A673 (cell line): ENCODE measurements around the gene ITPR2. TPM values are rescaled to one million over a fixed set of nuclear protein-coding genes. Genes with fewer than 3 reads are reported as not detected.

ENCODE experiments used
- BruUV-seq: library from RNA; stranded (reverse); fragments of 400-500 nt; replicated peaks from 2 replicates; lab custom pipeline; 2021; lab: Mats Ljungman, UMichigan
- CTCF ChIA-PET: fragments of 300-600 bp; sonication (Branson Sonifier 250); formaldehyde crosslinking; loops from one replicate; lab custom pipeline; 2022; ENCODE audit warnings: antibody characterized with exemption; lab: Charles Lee
- POLR2A ChIA-PET: fragments of 300-600 bp; sonication (Branson Sonifier 250); formaldehyde crosslinking; loops from one replicate; lab custom pipeline; 2022; ENCODE audit warnings: antibody characterized with exemption; ENCODE audit not compliant: low non-redundant PET; lab: Charles Lee
- DNase-seq: peaks from one replicate; pipeline ENCODE4 v3.0.0-alpha.2; 2015; ENCODE audit warnings: low spot score
- H3K27ac ChIP-seq: fragments of 200-600 bp; sonication (generic); 2 replicates; pipeline ENCODE4 v1.5.1; 2016; ENCODE audit warnings: mixed run types, low read depth, mild to moderate bottlenecking, mixed read lengths, antibody characterized with exemption, low read length; ENCODE audit not compliant: poor library complexity, severe bottlenecking
- H3K27me3 ChIP-seq: fragments of 200-600 bp; sonication (generic); replicated peaks from 2 replicates; pipeline ENCODE4 v1.6.1; 2017; ENCODE audit warnings: mixed run types, low read depth, mild to moderate bottlenecking, mixed read lengths, antibody characterized with exemption, low read length; ENCODE audit not compliant: insufficient read depth, poor library complexity
- H3K36me3 ChIP-seq: fragments of 200-600 bp; sonication (generic); 2 replicates; pipeline ENCODE4 v1.6.1; 2016; ENCODE audit warnings: mixed run types, mild to moderate bottlenecking, mixed read lengths, antibody characterized with exemption, low read length; ENCODE audit not compliant: insufficient read depth, poor library complexity, severe bottlenecking
- H3K4me1 ChIP-seq: fragments of 200-600 bp; sonication (generic); 2 replicates; pipeline ENCODE4 v1.6.1; 2017; ENCODE audit warnings: mixed run types, mild to moderate bottlenecking, mixed read lengths, antibody characterized with exemption, low read length; ENCODE audit not compliant: insufficient read depth, poor library complexity, severe bottlenecking
- H3K4me3 ChIP-seq: fragments of 200-600 bp; sonication (generic); 2 replicates; pipeline ENCODE4 v1.5.1; 2016; ENCODE audit warnings: low read depth, mixed run types, mild to moderate bottlenecking, mixed read lengths, low read length; ENCODE audit not compliant: poor library complexity, severe bottlenecking
- H3K9me3 ChIP-seq: fragments of 200-600 bp; sonication (generic); 2 replicates; pipeline ENCODE4 v1.6.1; 2016; ENCODE audit warnings: mixed run types, low read depth, mild to moderate bottlenecking, mixed read lengths, antibody characterized with exemption, low read length; ENCODE audit not compliant: poor library complexity, severe bottlenecking
- CTCF ChIP-seq: fragments of 300-800, 200-600 bp; sonication (generic); conservative IDR thresholded peaks from 2 replicates; pipeline ENCODE4 v1.5.1; 2017; ENCODE audit warnings: low read depth, mild to moderate bottlenecking, antibody characterized with exemption, low read length, moderate library complexity, mixed read lengths
- EZH2 ChIP-seq: fragments of 200-600 bp; sonication (generic); IDR thresholded peaks from 2 replicates; pipeline ENCODE4 v1.6.1; 2017; ENCODE audit warnings: borderline replicate concordance, low read depth, mild to moderate bottlenecking, mixed read lengths, antibody characterized with exemption, low read length; ENCODE audit not compliant: poor library complexity, severe bottlenecking
- intact Hi-C: fragments of 100-400 bp; cut with micrococcal nuclease; formaldehyde crosslinking; loops from one replicate; pipeline ENCODE4 v1.10.0; 2022; ENCODE audit not compliant: unreplicated experiment
- total RNA-seq: library from RNA; stranded (reverse); gene quantifications from 2 replicates; pipeline ENCODE4 v1.2.3, GENCODE V29; 2021

Gene ITPR2
- total RNA-seq, 1 experiment from 2014 or later, result 22.6 TPM

GRCh38 chr12:26466726-26467125 lies 366.3 kb downstream of the ITPR2 start:
- CTCF ChIA-PET, result no interaction called here
- H3K36me3 ChIP-seq, result no peaks in the 10 kb centered on the region
- DNase-seq, result no peak
- no peaks in the 10 kb centered on the region for H3K4me1 ChIP-seq
- intact Hi-C loops, result no loop called here
- no peaks in the 10 kb centered on the region for H3K27me3 ChIP-seq
- no peaks in the 10 kb centered on the region for H3K9me3 ChIP-seq
- H3K4me3 ChIP-seq, result no peak overlapping the region
- POLR2A ChIA-PET, result no interaction called here
- BruUV-seq, result no TSS peak
- TF ChIP-seq EZH2 (no peak), CTCF (no peak)
- H3K27ac ChIP-seq, result no peak overlapping the region

- no peak for DNase-seq
- BruUV-seq, result no TSS peak
- H3K4me3 ChIP-seq, result no peak overlapping the region
Observed at GRCh38 chr12:26465419-26466097, 367.4 kb downstream of the ITPR2 start.

GRCh38 chr12:26461776-26462175 lies 371.2 kb downstream of the ITPR2 start:
- Histone ChIP-seq H3K4me3 (no peak overlapping the region), H3K36me3 (no peaks in the 10 kb centered on the region), H3K4me1 (no peaks in the 10 kb centered on the region), H3K27me3 (no peaks in the 10 kb centered on the region), H3K9me3 (no peaks in the 10 kb centered on the region), H3K27ac (no peak overlapping the region)
- DNase-seq, result no peak
- intact Hi-C loops, result no loop called here
- no peak for TF ChIP-seq CTCF
- TF ChIP-seq EZH2, result no peak
- BruUV-seq, result no TSS peak
- ChIA-PET POLR2A (no interaction called here), CTCF (no interaction called here)

More at GRCh38 chr12:26465419-26466097, 367.4 kb downstream of the ITPR2 start:
- Histone ChIP-seq H3K9me3 (no peaks in the 10 kb centered on the region), H3K27me3 (no peaks in the 10 kb centered on the region), H3K36me3 (no peaks in the 10 kb centered on the region), H3K4me1 (no peaks in the 10 kb centered on the region), H3K27ac (no peak overlapping the region)
- no peak; the same call in 1 of the 2 replicates for TF ChIP-seq CTCF
- no peak for TF ChIP-seq EZH2
- POLR2A ChIA-PET, result interaction anchor here (0.7 kb wide), 1 partner anchor 425 kb away, joined by 3 read pairs; no protein-coding TSS in a partner anchor
- intact Hi-C loops, result no loop called here
- CTCF ChIA-PET, result no interaction called here
